ENCODE results near the gene TRIM67.

DNA sequence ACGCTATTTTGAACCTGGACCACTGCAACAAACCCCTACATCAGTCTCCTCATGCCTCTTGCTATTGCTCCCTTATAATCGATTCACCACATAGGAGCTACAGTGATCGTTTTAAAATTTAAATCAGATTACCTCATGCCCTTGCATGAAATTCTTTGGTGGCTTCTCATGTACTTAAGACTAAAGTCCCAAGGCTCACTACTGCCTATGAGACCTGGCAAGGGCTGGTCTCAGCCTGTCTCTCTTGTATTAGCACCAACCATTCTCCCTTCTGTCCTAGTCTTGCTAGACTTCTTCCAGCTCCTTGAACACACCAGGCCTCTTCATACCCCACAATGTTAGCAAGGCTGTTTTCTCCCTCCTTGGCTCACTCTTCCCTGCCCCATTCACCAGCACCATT is 72.6 kb downstream of the TRIM67 start:
- no peak for TF ChIP-seq CTCF (IDR thresholded peaks at IDR 0.05)
- TF ChIP-seq POLR2A (IDR thresholded peaks at IDR 0.05) = no peak

Measured in body of pancreas (tissue), 4 donors.